ENCODE measurements around the gene CKB. TPM values are rescaled to one million over a fixed set of nuclear protein-coding genes. Genes with fewer than 3 reads are reported as not detected.

CKB gene
- total RNA-seq, 1 donor from 2014 or later = 4.8 TPM

GRCh38 chr14:103492156-103492925, 30.3 kb downstream of the CKB start:
- intact Hi-C loops (cut with micrococcal nuclease) = no loop called here

- intact Hi-C loops (cut with micrococcal nuclease) = no loop called here
These were observed 30.9 kb downstream of the CKB start for GRCh38 chr14:103491691-103492090.

GRCh38 chr14:103489621-103490020, 33.0 kb downstream of the CKB start:
- intact Hi-C loops (cut with micrococcal nuclease) = no loop called here

- intact Hi-C loops (cut with micrococcal nuclease) = no loop called here
These were observed 33.7 kb downstream of the CKB start for GRCh38 chr14:103488960-103489359.

GRCh38 chr14:103488071-103488470, 34.6 kb downstream of the CKB start:
- intact Hi-C loops (cut with micrococcal nuclease) = no loop called here

- intact Hi-C loops (cut with micrococcal nuclease) = no loop called here
These were observed 37.1 kb downstream of the CKB start for GRCh38 chr14:103485504-103485903.

- intact Hi-C loops (cut with micrococcal nuclease) = no loop called here
These were observed 39.0 kb downstream of the CKB start for GRCh38 chr14:103483600-103483999.

DNA sequence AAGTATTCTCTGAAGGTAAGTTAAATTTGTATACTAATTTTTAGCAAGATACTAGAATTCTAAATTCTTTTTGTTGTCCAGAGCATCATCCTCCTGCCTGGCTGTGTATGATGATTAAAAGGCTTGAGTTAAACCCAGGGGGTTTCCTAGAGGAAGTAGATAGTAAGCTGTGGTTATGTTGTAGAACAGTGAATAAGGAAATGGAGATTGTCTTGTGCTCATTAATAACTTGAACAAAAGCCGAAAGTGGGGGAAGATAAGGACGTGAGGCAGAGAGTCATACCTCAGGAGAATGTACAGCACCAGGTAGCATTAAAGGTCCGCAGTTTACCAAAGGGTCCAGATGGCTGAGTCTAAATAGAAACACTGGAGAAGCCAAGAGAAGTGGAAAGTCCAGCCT, 42.0 kb downstream of the CKB start:
- intact Hi-C loops (cut with micrococcal nuclease) = no loop called here

DNA sequence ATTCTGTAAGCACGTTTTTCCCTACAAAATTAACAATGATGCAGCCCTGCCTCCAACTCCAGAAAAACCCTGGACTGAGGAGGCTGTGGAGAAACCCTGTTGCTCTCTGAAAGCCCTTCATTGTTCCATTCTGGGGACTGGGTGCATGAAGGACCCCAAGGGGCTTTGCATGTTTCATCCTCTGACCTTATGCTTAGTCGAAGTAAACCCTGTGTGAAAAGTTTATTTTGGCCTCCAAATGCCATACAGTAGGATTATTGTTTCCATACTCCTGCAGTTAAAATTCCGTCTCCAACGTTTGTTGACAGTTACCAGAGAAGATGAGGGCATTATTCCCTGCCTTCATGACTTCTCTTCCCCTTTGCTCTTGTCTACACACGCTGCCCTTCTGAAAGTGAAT, 46.0 kb downstream of the CKB start:
- intact Hi-C loops (cut with micrococcal nuclease) = no loop called here

GRCh38 chr14:103476065-103476464, 46.6 kb downstream of the CKB start:
- intact Hi-C loops (cut with micrococcal nuclease) = no loop called here

DNA sequence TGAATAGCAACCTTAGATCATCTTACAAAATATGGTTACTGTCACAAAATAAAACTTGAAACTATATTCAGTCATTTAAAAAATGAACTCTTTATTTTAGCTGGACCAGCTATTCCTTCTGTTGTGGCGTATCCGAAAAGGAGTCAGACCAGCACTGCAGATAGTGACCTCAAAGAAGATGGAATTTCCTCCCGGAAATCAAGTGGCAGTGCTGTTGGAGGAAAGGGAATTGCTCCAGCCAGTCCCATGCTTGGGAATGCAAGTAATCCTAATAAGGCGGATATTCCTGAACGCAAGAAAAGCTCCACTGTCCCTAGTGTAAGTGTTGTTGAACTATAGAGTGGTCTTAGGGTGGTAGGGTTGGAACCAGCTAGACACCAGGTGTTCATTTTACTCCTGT, 47.7 kb downstream of the CKB start:
- intact Hi-C loops (cut with micrococcal nuclease) = no loop called here

- intact Hi-C loops (cut with micrococcal nuclease) = no loop called here
These were observed 49.7 kb downstream of the CKB start for GRCh38 chr14:103472939-103473338.

Other genes with a start within 250 kb of the CKB start
- 206 and 210 TPM in 2 replicates for gene EIF5, start 188.6 kb downstream of the CKB start, total RNA-seq
- gene MARK3, start 137.4 kb downstream of the CKB start, total RNA-seq = 78.0 and 85.3 TPM in 2 replicates
- 10.0 and 11.2 TPM in 2 replicates for gene TRMT61A, start 6.4 kb upstream of the CKB start, total RNA-seq
- gene BAG5, start 39.8 kb upstream of the CKB start, total RNA-seq = 31.0 and 32.3 TPM in 2 replicates
- gene COA8, start 40.1 kb upstream of the CKB start, total RNA-seq = 25.9 and 29.2 TPM in 2 replicates
- 151 and 154 TPM in 2 replicates for gene KLC1, start 106.4 kb upstream of the CKB start, total RNA-seq
- 43.0 and 47.9 TPM in 2 replicates for gene XRCC3, start 192.6 kb upstream of the CKB start, total RNA-seq
- gene ZFYVE21, start 193.0 kb upstream of the CKB start, total RNA-seq = 16.4 and 20.0 TPM in 2 replicates

Data from T-helper 2 cell treated with Interferon-gamma antibody and Interleukin-4, amounts not matched to agents 100 ng/mL and 5 ng/mL, for 36 hours (primary cell).